D341Med (cell line): Measurements from ENCODE around the gene LRRC66.

Experiments
- DNase-seq: peaks from one replicate; pipeline ENCODE4 v3.0.0; 2012; ENCODE audit warnings: low spot score

LRRC66 gene

DNA sequence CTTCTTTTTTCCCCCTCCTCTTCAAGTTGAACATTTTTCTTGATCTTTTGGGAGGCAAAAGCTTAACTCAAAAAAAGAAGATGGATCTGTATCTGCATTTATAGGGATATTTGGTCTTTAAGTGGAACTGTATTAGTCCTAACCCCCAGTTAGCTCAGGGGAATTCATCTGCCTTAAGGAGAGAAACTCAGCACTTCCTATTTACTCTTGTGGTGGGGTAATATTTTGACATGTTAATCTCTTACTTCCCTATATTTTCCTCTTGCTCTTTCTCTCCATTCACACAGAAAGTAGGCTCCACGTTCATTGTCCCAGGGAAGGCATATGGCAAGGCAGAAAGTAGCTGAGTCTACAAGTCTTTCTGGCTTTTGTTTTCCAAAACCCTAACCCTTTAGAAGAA, 5.3 kb downstream of the LRRC66 start:
- DNase-seq, result no peak

DNA sequence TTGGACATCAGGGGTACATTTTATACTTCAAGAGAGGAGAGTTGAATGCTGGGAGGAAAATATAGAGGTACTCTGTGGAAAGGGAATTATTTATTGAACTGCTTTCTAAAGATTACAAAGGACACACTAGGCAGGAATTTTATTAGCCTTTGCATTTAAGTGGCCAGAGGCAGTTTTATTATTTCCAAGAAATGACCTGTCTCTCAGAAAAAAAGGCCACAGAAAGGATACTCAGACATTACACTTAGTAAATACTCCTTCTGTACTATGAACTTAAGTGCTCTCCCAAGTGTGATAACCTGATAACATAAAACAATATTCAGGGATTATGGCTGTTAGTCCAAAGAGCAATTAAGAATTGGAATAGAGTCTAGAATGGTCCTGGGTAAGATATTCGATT, 7.5 kb downstream of the LRRC66 start:
- DNase-seq, result no peak

DNA sequence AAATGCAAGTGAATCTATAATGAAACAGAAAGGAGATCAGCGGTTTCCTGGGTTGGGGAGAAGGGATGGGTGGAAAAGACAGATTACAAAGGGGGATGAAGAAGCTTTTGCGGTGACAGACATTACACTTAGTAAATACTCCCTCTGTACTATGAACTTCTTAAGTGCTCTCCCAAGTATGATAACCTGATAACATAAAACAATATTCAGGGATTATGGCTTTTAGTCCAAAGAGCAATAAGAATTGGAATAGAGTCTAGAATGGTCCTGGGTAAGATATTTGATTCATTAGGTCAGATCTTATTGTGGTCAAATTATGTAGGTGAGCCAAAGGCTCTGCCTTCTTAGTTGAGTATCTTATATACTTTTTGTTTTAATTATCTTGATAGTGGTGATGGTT, 9.2 kb downstream of the LRRC66 start:
- DNase-seq, result no peak

DNA sequence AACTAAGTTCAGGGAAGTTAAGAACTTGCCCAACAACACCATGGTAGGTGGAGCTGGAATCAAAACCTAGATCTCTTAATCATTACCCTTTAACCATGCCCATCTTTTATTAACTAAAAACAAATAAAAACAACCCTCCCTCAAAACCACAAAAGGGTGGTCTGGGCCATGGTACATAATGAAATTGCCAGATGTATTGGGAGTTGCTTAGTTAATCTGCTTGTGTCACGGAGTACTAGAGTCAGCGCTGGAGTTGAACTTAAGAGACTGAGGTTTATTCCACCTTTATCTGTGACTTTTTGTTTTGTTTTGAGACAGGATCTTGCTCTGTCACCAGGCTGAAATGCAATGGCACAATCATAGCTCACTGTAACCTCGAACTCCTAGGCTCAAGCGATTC, 13.3 kb downstream of the LRRC66 start:
- no peak for DNase-seq

DNA sequence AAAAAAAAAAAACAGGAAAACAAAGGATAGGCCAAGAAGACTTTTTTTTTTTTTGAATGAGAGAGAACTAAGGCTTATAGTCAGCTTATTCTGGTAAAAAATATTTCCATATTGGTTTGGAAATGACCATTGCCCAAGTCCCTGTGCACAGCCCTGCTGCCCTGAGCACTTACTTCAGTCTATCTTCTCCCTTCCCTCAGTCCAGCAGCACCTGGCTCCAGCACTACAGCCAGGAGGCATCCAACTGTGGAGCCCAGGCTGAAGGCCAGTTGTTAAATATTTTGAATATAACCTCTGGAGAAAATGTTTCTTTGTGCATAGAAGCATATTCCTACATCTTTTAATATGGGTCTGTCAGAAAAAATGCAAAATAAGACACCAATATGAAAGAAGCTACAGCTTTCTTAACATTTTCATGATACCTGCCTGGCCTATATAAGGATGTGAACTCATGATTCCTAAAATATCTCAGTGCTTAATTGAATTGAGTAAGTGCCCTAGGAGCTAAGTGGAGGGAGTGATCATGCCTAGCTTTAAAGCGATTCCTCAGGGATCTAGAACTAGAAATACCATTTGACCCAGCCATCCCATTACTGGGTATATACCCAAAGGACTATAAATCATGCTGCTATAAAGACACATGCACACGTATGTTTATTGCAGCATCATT, 14.4 kb downstream of the LRRC66 start:
- DNase-seq, result no peak

DNA sequence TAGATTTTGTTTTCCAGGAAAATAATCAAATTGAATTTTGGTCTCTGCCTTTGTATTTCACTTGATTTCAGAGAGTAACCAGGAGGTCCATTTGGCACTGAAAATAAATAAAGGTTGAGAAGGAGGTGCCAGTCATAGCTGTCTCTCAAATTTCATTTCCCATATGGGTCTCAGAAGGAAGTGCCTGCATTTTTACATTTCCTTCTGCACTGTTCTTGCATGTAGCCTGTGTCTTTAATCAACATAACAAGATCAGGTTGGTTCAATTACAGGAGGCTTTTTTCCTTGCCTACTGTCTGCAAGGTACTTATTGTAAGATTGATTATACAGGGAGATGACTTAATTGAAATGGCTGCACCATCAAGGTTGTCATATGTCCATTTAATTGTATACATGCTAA, 15.7 kb downstream of the LRRC66 start:
- no peak for DNase-seq

DNA sequence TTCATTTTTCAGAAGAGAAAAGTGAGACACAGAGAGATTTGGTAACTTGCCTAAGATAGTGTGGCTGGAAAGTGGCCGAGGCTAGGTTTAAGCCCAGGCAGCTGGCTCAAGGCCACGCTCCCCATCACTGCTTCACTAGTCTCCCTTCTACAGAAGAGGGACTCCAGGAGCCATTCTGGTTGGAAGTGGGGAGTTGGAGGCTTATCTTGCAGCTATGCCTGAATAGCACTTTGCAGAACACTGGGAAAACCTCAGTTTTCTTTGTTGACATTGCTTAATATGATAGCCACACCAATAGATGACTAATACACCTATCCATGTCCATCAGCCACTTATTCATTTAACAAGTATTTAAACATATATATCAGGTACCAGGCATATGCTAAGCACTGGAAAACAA, 18.5 kb downstream of the LRRC66 start:
- DNase-seq, result no peak

DNA sequence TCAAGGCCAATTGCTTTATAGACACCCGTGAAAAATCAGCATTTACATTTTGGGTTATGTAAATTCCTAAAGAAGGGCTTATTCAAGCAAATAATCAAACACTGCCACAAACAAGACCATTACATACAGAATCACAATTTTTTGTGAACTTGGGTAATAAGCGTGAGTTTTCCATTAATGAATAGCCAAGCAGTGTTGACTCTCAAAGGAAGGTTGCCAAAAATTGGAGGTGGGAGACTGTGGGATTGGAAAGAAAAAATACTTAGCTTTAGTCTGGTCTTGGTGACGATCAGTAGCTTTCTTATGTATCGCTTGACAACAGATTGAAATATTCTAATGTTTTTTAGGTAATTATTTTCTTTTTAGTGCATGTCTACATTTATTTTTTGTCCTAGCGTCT, 20.9 kb downstream of the LRRC66 start:
- DNase-seq, result no peak

DNA sequence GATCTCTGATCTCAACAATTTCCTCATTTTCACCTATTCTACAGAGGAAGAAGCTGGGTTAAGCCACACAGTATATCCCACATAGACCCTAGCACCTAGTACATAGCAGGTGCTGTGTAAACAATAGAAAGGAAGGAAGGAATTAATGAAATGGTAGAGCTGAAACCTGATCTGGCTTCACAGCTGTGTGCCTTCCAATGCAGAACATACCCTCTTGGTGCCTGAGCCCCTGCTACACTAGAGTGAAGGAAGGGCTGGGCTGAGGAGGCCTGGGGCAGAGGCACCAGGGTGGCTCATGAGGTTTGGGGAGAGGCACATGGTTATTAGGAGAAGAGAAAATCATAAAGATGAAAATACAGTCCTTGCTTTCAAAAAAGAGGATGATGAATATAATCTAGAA, 21.3 kb downstream of the LRRC66 start:
- DNase-seq, result no peak

DNA sequence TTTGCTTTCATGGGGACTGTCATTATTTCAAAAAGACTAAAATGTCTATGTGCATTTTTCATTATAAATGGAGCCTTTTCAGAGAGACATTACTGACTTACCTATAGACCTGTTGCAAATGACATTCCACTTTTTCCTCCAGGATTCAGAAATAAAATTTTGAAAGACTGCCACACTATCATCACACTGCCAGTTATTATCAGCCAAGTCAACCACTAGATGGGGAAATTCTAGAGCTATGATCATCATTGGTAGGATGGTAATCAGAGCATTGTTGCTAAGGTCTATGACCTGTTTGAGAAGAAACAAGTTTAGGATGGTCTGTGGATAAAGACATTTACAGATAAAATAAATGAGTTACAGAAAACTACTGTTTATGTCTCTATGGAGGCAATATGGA, 22.5 kb downstream of the LRRC66 start:
- DNase-seq, result no peak

DNA sequence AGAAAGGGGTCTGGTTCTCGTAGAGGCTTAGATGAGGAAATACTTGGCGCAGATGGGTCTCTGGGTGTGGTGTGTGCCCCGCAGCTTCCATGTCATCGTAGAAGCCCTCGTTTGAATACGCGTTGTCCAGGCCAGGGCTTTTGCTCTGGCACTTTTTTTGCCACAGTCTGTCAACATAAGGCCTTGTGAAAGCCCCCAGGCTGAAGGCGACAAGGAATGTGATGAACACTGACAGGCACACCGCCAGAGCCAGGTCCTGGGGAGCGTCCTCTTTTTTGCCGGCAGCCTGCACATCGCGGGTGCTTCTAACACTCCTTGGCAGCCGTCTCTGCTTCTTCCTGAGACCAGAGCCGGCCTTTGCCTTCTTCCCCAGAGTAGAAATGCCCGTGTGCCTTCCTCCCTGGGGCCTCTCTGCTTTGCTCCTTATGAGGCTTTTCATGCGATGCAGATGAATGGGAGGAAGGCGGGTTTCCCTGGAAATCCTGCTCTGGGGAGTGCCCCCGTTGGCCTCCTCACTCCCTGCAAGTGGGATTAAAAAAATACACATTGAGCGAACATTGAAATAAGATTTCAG, 24.4 kb downstream of the LRRC66 start:
- no peak for DNase-seq

DNA sequence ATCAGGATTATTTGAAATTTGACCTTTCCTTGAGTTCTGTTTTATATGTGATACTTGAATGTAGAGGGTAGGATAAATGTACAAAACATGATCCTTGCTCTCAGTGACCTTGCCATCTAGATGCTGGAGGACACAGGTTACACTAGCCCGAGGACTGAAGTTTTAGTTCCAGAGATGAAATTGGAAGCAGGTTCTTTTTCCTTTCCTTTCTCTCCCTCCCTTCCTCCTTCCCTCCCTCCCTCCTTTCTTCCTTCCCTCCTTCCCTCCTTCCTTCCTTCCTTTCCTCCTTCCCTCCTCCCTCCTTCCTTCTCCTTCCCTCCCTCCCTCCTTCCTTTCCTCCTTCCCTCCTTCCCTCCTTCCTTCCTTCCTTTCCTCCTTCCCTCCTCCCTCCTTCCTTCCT, 54.3 kb downstream of the LRRC66 start:
- DNase-seq, result no peak

DNA sequence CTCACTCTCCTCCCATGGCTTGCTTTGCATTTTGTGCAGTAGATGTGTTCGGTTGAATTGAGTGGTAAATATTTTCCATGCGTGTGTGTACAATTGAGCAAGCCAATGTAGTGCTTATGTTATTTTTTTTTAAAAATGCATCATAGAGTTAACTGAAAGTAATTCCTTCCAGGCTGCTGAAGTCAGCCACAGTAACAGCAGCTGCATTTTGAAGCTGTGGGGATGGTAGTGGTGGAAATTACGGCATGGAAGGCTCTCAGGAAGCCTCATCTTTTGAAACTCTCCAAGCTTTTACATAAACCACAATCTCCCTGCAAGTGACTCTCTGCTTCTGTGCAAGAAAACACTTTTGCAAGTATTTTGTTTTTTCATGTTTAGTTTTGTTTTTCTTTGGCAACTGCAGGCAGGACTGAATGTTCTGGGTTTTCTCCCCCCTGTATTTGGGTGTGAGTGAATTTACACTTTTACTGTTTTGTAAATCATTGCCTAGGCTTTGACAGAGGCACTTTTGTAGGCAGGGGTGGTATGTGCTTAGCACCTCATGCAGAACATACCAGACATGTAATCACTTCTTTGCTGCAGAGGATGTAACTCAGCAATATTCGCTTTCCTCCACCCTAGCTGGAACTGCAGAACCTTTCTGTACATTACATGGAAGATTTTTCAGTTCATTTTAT, 56.2 kb downstream of the LRRC66 start:
- no peak for DNase-seq

DNA sequence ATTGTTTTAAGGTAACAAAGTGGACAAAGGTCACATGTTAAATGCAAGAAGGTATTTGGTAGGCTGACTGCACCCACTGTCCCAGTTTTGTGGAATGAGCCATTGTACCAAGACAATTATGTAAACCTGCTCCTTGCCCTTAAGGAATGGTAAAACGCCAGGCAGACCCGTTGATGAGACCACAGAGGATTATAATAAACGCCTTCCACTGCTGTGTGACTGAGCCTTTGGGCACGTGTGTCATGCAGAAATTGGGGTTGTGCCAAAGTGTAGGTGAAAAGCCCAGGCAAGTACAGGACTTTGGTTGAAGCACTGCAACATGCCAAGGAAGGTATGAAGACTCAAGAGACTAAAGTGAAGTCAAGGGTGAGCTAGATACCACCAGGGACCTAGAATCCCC, 59.7 kb downstream of the LRRC66 start:
- no peak for DNase-seq

DNA sequence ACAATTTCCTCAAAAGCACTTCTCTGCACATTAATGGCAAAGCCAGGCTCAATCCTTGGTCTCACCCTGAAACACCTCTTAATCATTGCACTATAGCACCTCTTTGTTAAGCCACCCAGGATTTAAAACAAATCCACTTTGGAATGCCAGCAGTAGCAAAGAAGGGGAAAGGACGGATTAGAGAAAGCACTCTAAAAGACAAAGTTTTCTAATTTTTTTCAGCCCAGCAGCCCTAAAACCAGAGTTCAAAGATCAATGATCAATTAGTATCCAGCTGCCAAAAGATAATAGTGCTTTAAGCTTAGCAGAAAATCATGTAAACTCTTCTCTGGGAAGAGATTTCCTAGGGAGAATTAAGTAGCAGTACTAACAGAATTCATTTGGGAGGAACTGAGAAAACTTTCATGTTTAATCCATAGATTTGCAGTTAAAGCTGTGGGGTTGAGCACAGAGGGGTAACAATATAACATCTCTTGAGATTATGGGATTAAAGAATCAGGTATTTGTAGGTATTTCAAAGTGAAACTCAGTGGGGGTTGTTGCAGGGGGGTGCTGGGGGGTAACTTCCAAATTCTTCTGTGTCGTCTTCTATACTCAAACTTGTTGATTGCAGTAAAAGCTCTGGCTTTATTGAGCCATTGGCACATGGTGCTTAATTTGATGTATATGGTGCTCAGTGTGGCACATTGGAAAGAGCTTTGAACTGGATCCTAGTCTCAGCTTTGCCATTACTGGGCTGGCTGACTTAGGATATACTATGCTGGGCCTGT, 61.8 kb downstream of the LRRC66 start:
- peak; percentile 45 for DNase-seq
